OCI-LY7 (cell line): Measurements from ENCODE around the gene ZNF488.

Experiments used
- CTCF ChIP-seq: fragments of 200-600 bp; sonication (generic); conservative IDR thresholded peaks from 2 replicates; pipeline ENCODE4 v1.5.1; 2014; ENCODE audit warnings: mild to moderate bottlenecking, antibody characterized with exemption, low read length, moderate library complexity, mixed read lengths
- EZH2phosphoT487 ChIP-seq: fragments of 200-600 bp; sonication (generic); IDR thresholded peaks from 2 replicates; pipeline ENCODE4 v1.6.1; 2018; ENCODE audit warnings: low read depth, borderline replicate concordance, mild to moderate bottlenecking, mixed run types, antibody characterized with exemption, low read length, moderate library complexity, mixed read lengths

GRCh38 chr10:47406548-47406869 is 22.4 kb upstream of the ZNF488 start:
- no peak for TF ChIP-seq CTCF
- no peak for TF ChIP-seq EZH2phosphoT487
